ENCODE data around the gene RPL29.
A peak's percentile ranks its signal among the peaks of the same experiment; 100 is the strongest.

Gene RPL29

GRCh38 chr3:51983578-51984268 is 12.0 kb downstream of the RPL29 start:
- DNase-seq, result no peak
- H3K27me3 ChIP-seq, result no peaks in the 10 kb centered on the region
- no peaks in the 10 kb centered on the region for H3K4me1 ChIP-seq
- peak overlapping the region; percentile 59 for H3K4me3 ChIP-seq (ENCODE audit: low read depth, low read length)
- no peaks in the 10 kb centered on the region for H3K9me3 ChIP-seq
- no peaks in the 10 kb centered on the region for H3K36me3 ChIP-seq
- TF ChIP-seq CTCF (IDR thresholded peaks at IDR 0.05; ENCODE audit: low read depth, low read length), result no peak

GRCh38 chr3:51982838-51983577 is 12.7 kb downstream of the RPL29 start, which contains the start of gene ACY1:
Gene ACY1, plus strand, starts transcription at chr3:51983535. Its CDS starts 530 bp downstream, at chr3:51984065.
- H3K4me3 ChIP-seq (ENCODE audit: low read depth, low read length), result peak within 1 kb of the TSS; percentile 59
- no peaks in the 10 kb centered on the region for H3K27me3 ChIP-seq
- H3K36me3 ChIP-seq, result no peaks in the 10 kb centered on the region
- no peaks in the 10 kb centered on the region for H3K9me3 ChIP-seq
- no peak for TF ChIP-seq CTCF (IDR thresholded peaks at IDR 0.05; ENCODE audit: low read depth, low read length)
- DNase-seq, result peak; percentile 70
- H3K4me1 ChIP-seq, result no peaks in the 10 kb centered on the region

- DNase-seq, result peak; percentile 40
- TF ChIP-seq CTCF (IDR thresholded peaks at IDR 0.05; ENCODE audit: low read depth, low read length), result peak; percentile 60
- Histone ChIP-seq H3K4me3 (ENCODE audit: low read depth, low read length) (peak overlapping the region; percentile 59), H3K9me3 (no peaks in the 10 kb centered on the region), H3K27me3 (no peaks in the 10 kb centered on the region), H3K4me1 (no peaks in the 10 kb centered on the region), H3K36me3 (no peaks in the 10 kb centered on the region)
Measured at GRCh38 chr3:51982352-51982837, 13.3 kb downstream of the RPL29 start.

GRCh38 chr3:51980253-51980652 is 15.4 kb downstream of the RPL29 start:
- H3K4me3 ChIP-seq (ENCODE audit: low read depth, low read length), result no peak overlapping the region
- DNase-seq, result no peak
- H3K9me3 ChIP-seq, result no peaks in the 10 kb centered on the region
- H3K4me1 ChIP-seq, result no peaks in the 10 kb centered on the region; the same call in 1 of the 2 replicates
- no peaks in the 10 kb centered on the region for H3K27me3 ChIP-seq
- no peaks in the 10 kb centered on the region for H3K36me3 ChIP-seq
- TF ChIP-seq CTCF (IDR thresholded peaks at IDR 0.05; ENCODE audit: low read depth, low read length), result no peak

GRCh38 chr3:51978143-51978502 is 17.6 kb downstream of the RPL29 start:
- Histone ChIP-seq H3K9me3 (no peaks in the 10 kb centered on the region), H3K4me1 (peaks cover 8% of the 10 kb centered on the region), H3K36me3 (no peaks in the 10 kb centered on the region), H3K4me3 (ENCODE audit: low read depth, low read length) (no peak overlapping the region), H3K27me3 (no peaks in the 10 kb centered on the region)
- DNase-seq, result no peak
- no peak for TF ChIP-seq CTCF (IDR thresholded peaks at IDR 0.05; ENCODE audit: low read depth, low read length)
